ENCODE measurements around the gene POU6F2. TPM values are rescaled to one million over a fixed set of nuclear protein-coding genes. Genes with fewer than 3 reads are reported as not detected.

POU6F2 gene
- total RNA-seq, 4 donors from 2014 or later, result 0.48 to 0.82 TPM; not detected in 2

GRCh38 chr7:39461263-39461820 lies 483.6 kb downstream of the POU6F2 start:
- no peak for DNase-seq
- peaks cover 0 to 20% (median 8%) of the 10 kb centered on the region in 4 donors for H3K4me1 ChIP-seq
- H3K36me3 ChIP-seq, result no peaks in the 10 kb centered on the region
- no peak overlapping the region for H3K4me3 ChIP-seq
- intact Hi-C loops (cut with DNase I; ENCODE audit: low total_unique reads) (loop anchor here (10.0 kb wide), 2 partner anchors 527 to 657 kb away; no protein-coding TSS in a partner anchor), in situ Hi-C loops (cut with MboI; ENCODE audit: low pct_ligation_motif_present in 1 of 4, low pct_unique_long_range_greater_than_20kb in 1 of 4, low sequenced_read_pairs in 3 of 4) (loop anchor here (10.0 to 25.0 kb wide), 3 partner anchors 524 to 674 kb away; no protein-coding TSS in a partner anchor)
- TF ChIP-seq POLR2A (IDR thresholded peaks at IDR 0.05) (no peak), CTCF (IDR thresholded peaks at IDR 0.05) (no peak), EP300 (IDR thresholded peaks at IDR 0.05; ENCODE audit: low read depth) (no peak), POLR2AphosphoS5 (IDR thresholded peaks at IDR 0.05) (no peak)
- WGBS, 2 donors (ENCODE audit: low coverage in 1 of 2), result 65 to 73% methylated on average over 4 of the region's 4 CpGs
- no peaks in the 10 kb centered on the region for H3K9me3 ChIP-seq
- no peak overlapping the region for H3K27ac ChIP-seq
- H3K27me3 ChIP-seq, result peaks cover 8% of the 10 kb centered on the region

GRCh38 chr7:39463252-39463651 lies 485.5 kb downstream of the POU6F2 start:
- intact Hi-C loops (cut with DNase I; ENCODE audit: low total_unique reads), result loop anchor here (10.0 kb wide), 2 partner anchors 528 to 658 kb away; no protein-coding TSS in a partner anchor
- WGBS, 2 donors (ENCODE audit: low coverage in 1 of 2), result 66 to 73% methylated on average over 3 of the region's 3 CpGs
- in situ Hi-C loops (cut with MboI; ENCODE audit: low pct_ligation_motif_present in 1 of 4, low pct_unique_long_range_greater_than_20kb in 1 of 4, low sequenced_read_pairs in 3 of 4), result loop anchor here (10.0 to 25.0 kb wide), 3 partner anchors 526 to 676 kb away; no protein-coding TSS in a partner anchor

GRCh38 chr7:39464350-39465054 lies 486.8 kb downstream of the POU6F2 start:
- H3K27me3 ChIP-seq, result peaks cover 24% of the 10 kb centered on the region
- TF ChIP-seq EP300 (IDR thresholded peaks at IDR 0.05; ENCODE audit: low read depth) (no peak), POLR2A (IDR thresholded peaks at IDR 0.05) (no peak), POLR2AphosphoS5 (IDR thresholded peaks at IDR 0.05) (no peak), CTCF (IDR thresholded peaks at IDR 0.05) (no peak)
- peaks cover 0 to 20% (median 8%) of the 10 kb centered on the region in 4 donors for H3K4me1 ChIP-seq
- peak; percentile 13 for DNase-seq
- in situ Hi-C loops (cut with MboI; ENCODE audit: low pct_ligation_motif_present in 1 of 4, low pct_unique_long_range_greater_than_20kb in 1 of 4, low sequenced_read_pairs in 3 of 4) (loop anchor here (10.0 to 25.0 kb wide), 3 partner anchors 527 to 677 kb away; no protein-coding TSS in a partner anchor), intact Hi-C loops (cut with DNase I; ENCODE audit: low total_unique reads) (loop anchor here (10.0 kb wide), 2 partner anchors 530 to 660 kb away; no protein-coding TSS in a partner anchor)
- H3K36me3 ChIP-seq, result no peaks in the 10 kb centered on the region
- H3K9me3 ChIP-seq, result no peaks in the 10 kb centered on the region
- peak overlapping the region in 1 of 4 donors; percentile 10 for H3K4me3 ChIP-seq
- WGBS, 2 donors (ENCODE audit: low coverage in 1 of 2), result 71% methylated on average over 15 to 16 of the region's 16 CpGs
- no peak overlapping the region for H3K27ac ChIP-seq

More at GRCh38 chr7:39463252-39463651, 485.5 kb downstream of the POU6F2 start:
- Histone ChIP-seq H3K4me1 (peaks cover 0 to 20% (median 8%) of the 10 kb centered on the region in 4 donors), H3K27me3 (peaks cover 17% of the 10 kb centered on the region), H3K27ac (no peak overlapping the region), H3K9me3 (no peaks in the 10 kb centered on the region), H3K4me3 (no peak overlapping the region), H3K36me3 (no peaks in the 10 kb centered on the region)
- no peak for TF ChIP-seq POLR2AphosphoS5 (IDR thresholded peaks at IDR 0.05)
- no peak for TF ChIP-seq EP300 (IDR thresholded peaks at IDR 0.05; ENCODE audit: low read depth)
- TF ChIP-seq POLR2A (IDR thresholded peaks at IDR 0.05), result no peak
- no peak for TF ChIP-seq CTCF (IDR thresholded peaks at IDR 0.05)
- DNase-seq, result no peak

Data from transverse colon (tissue), 4 donors.